Measurements from ENCODE around the gene OSER1.

GRCh38 chr20:44182863-44183262 lies 27.7 kb downstream of the OSER1 start:
- TF ChIP-seq POLR2A (IDR thresholded peaks at IDR 0.05; ENCODE audit: low read depth): no peak
- TF ChIP-seq CTCF (IDR thresholded peaks at IDR 0.05): no peak
- TF ChIP-seq POLR2AphosphoS5 (IDR thresholded peaks at IDR 0.05): peak in 1 of 2 donors; percentile 4

Data from esophagus muscularis mucosa (tissue), 3 donors.